PC-3 (cell line): Measurements from ENCODE around the gene UBA1. TPM values are rescaled to one million over a fixed set of nuclear protein-coding genes. Genes with fewer than 3 reads are reported as not detected.
A peak's percentile ranks its signal among the peaks of the same experiment; 100 is the strongest.

Experiments used
- ATAC-seq: fragments of 200-7000 bp; cut with Tn5 transposase; 2 replicates; pipeline ENCODE4 v1.9.1; 2020; ENCODE audit warnings: mild to moderate bottlenecking, moderate library complexity
- BruUV-seq: library from RNA; stranded (reverse); fragments of 400-500 nt; replicated peaks from 2 replicates; lab custom pipeline; 2021; lab: Mats Ljungman, UMichigan
- CTCF ChIA-PET: fragments of 300-600 bp; sonication (Branson Sonifier 250); formaldehyde crosslinking; loops from one replicate; lab custom pipeline; 2022; ENCODE audit warnings: antibody characterized with exemption; lab: Charles Lee
- POLR2A ChIA-PET: fragments of 300-600 bp; sonication (Branson Sonifier 250); formaldehyde crosslinking; loops from one replicate; lab custom pipeline; 2022; ENCODE audit warnings: antibody characterized with exemption; ENCODE audit not compliant: unreplicated experiment; lab: Charles Lee
- DNase-seq: peaks from one replicate; pipeline ENCODE4 v3.0.0-alpha.2; 2015
- H2AFZ ChIP-seq: fragments of 300-600 bp; sonication (generic); 2 replicates; pipeline ENCODE4 v1.6.0; 2016; ENCODE audit warnings: antibody characterized with exemption, low read length
- H3F3A ChIP-seq: fragments of 300-600 bp; sonication (generic); one replicate; pipeline ENCODE4 v1.6.0; 2017; ENCODE audit warnings: antibody characterized with exemption, low read length, control low read depth, mild to moderate bottlenecking; ENCODE audit not compliant: unreplicated experiment
- H3K27ac ChIP-seq: fragments of 300-600 bp; sonication (generic); 2 replicates; pipeline ENCODE4 v1.5.1; 2016; ENCODE audit warnings: mild to moderate bottlenecking, low read length
- H3K27me3 ChIP-seq: fragments of 300-600 bp; sonication (generic); 2 replicates; pipeline ENCODE4 v1.6.1; 2016; ENCODE audit warnings: low read length, mixed read lengths
- H3K36me3 ChIP-seq: fragments of 300-600 bp; sonication (generic); 2 replicates; pipeline ENCODE4 v1.6.1; 2016; ENCODE audit warnings: low read depth, mixed run types, low read length, mixed read lengths
- H3K4me1 ChIP-seq: fragments of 300-600 bp; sonication (generic); 2 replicates; pipeline ENCODE4 v1.5.1; 2016; ENCODE audit warnings: low read length; ENCODE audit not compliant: insufficient read depth
- H3K4me2 ChIP-seq: fragments of 300-600 bp; sonication (generic); 2 replicates; pipeline ENCODE4 v1.6.0; 2016; ENCODE audit warnings: low read length
- H3K4me3 ChIP-seq: fragments of 300-600 bp; sonication (generic); 2 replicates; pipeline ENCODE4 v1.5.1; 2016; ENCODE audit warnings: mild to moderate bottlenecking, low read length, mixed read lengths
- H3K79me2 ChIP-seq: fragments of 300-600 bp; sonication (generic); 2 replicates; pipeline ENCODE4 v1.6.1; 2017; ENCODE audit warnings: low read length, mixed read lengths
- H3K9ac ChIP-seq: fragments of 300-600 bp; sonication (generic); 2 replicates; pipeline ENCODE4 v1.6.0; 2016; ENCODE audit warnings: mild to moderate bottlenecking, low read length
- H3K9me2 ChIP-seq: fragments of 300-600 bp; sonication (generic); replicated peaks from 2 replicates; pipeline ENCODE4 v1.6.1; 2016; ENCODE audit warnings: mixed run types, low read length, mixed read lengths
- H3K9me3 ChIP-seq: fragments of 300-600 bp; sonication (generic); 2 replicates; pipeline ENCODE4 v1.6.1; 2016; ENCODE audit warnings: low read length, mixed read lengths
- H4K20me1 ChIP-seq: fragments of 300-600 bp; sonication (generic); 2 replicates; pipeline ENCODE4 v1.6.1; 2016; ENCODE audit warnings: low read length, mixed read lengths
- EZH2 ChIP-seq: fragments of 300-600 bp; sonication (generic); IDR thresholded peaks from one replicate; pipeline ENCODE4 v1.6.1; 2017; ENCODE audit warnings: antibody characterized with exemption, mild to moderate bottlenecking, low read length; ENCODE audit not compliant: unreplicated experiment
- EZH2phosphoT487 ChIP-seq: fragments of 300-600 bp; sonication (generic); IDR thresholded peaks from 2 replicates; pipeline ENCODE4 v1.6.1; 2018; ENCODE audit warnings: mild to moderate bottlenecking, antibody characterized with exemption, low read length, borderline replicate concordance
- intact Hi-C: fragments of 100-400 bp; cut with micrococcal nuclease; formaldehyde crosslinking; loops from 2 replicates; pipeline ENCODE4 v1.9.0; 2023
- total RNA-seq: library from RNA; depleted of rRNA; stranded (reverse); fragments of >200 nt; gene quantifications from 2 replicates; pipeline ENCODE4 v1.2.3, GENCODE V29; 2014
- TF ChIP-seq, protein P1 (sequence below): fragments of 300-600 bp; sonication (generic); conservative IDR thresholded peaks from 2 replicates; pipeline ENCODE4 v1.5.1; 2017; ENCODE audit warnings: antibody characterized with exemption, low read depth, mild to moderate bottlenecking, low read length

The UBA1 gene
- total RNA-seq, 1 experiment from 2014 or later: 282 TPM

DNA sequence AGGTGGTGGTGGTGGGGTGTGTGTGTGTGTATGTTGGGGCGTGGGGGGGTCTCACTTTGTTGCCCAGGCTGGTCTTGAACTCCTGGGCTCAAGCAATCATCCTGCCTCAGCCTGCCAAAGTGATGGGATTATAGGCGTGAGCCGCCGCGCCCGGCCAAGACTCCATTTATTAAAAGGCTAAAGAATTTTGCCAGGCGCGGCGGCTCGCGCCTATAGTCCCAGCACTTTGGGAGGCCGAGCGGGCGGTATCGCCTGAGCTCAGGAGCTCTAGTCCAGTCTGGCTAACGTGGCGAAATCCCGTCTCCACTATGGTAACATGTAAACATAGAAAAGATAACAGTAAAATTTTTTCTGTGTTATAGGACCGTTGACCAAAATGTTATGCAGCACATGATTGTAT, 3.7 kb upstream of the UBA1 start:
- ChIA-PET POLR2A (interaction anchor here (1.8 kb wide), 1 partner anchor 45 kb away, joined by 5 read pairs; the partner anchor contains the start of genes NDUFB11 and RBM10), CTCF (no interaction called here)
- Histone ChIP-seq H3K27me3 (no peaks in the 10 kb centered on the region), H3K9me3 (no peaks in the 10 kb centered on the region), H3K36me3 (peaks cover 11% of the 10 kb centered on the region), H3K4me1 (peaks cover 16% of the 10 kb centered on the region), H3K9me2 (no peaks in the 10 kb centered on the region), H2AFZ (peak overlapping the region; percentile 92; the same call in 1 of the 2 replicates), H3K4me3 (no peak overlapping the region), H3K9ac (no peak overlapping the region), H3K27ac (no peak overlapping the region), H3K4me2 (peak overlapping the region; percentile 100; the same call in 1 of the 2 replicates), H4K20me1 (no peaks in the 10 kb centered on the region), H3F3A (no peaks in the 10 kb centered on the region), H3K79me2 (peaks cover 35% of the 10 kb centered on the region)
- intact Hi-C loops: loop anchor here (5.0 to 10.0 kb wide), 4 partner anchors 172 to 465 kb away; partner anchors contain the start of genes ELK1, UXT and ZNF41
- TF ChIP-seq EZH2 (no peak), EZH2phosphoT487 (no peak)
- TF ChIP-seq, protein P1, sequence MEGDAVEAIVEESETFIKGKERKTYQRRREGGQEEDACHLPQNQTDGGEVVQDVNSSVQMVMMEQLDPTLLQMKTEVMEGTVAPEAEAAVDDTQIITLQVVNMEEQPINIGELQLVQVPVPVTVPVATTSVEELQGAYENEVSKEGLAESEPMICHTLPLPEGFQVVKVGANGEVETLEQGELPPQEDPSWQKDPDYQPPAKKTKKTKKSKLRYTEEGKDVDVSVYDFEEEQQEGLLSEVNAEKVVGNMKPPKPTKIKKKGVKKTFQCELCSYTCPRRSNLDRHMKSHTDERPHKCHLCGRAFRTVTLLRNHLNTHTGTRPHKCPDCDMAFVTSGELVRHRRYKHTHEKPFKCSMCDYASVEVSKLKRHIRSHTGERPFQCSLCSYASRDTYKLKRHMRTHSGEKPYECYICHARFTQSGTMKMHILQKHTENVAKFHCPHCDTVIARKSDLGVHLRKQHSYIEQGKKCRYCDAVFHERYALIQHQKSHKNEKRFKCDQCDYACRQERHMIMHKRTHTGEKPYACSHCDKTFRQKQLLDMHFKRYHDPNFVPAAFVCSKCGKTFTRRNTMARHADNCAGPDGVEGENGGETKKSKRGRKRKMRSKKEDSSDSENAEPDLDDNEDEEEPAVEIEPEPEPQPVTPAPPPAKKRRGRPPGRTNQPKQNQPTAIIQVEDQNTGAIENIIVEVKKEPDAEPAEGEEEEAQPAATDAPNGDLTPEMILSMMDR: no peak
- DNase-seq (no peak), ATAC-seq (no peak)
- no TSS peak for BruUV-seq

DNA sequence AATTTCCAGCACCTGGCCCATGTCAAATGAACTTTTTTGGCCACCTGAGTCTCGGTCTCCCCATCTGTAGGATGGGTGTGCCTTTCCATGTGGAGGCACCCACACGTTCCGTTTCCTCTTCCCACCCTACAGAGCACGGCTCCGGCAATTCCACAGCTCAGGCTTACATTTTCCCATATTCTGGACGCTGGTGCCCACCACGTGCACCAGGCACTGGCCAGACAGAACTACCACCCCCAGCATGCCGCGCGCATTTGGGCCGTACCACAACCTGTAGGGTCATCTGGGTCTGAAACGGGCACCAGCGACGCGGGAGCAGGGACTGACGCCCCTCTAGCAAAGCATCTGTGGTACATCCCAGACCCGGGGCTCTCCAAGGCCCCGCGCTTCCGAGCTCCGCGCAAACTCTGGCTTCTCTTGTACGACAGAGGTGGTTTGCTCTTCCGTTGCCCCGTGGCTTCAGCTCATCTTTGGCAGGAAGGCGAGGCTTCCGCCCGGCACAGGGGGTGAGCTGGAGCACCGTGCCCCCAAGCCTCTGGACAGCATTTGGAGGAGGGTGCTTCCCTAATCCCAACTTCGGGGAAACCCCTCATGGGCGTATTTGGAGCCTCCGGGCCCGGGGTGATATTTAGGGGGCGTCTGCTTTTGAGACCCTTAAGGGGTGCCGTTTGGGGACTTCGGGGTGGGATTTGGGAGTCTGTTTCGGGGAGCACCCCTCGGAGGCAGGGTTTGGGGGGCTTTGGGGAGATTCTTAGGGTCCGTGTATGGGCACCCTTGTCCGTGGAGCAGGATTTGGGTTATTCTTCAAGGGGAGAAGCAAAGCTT, 3.0 kb upstream of the UBA1 start:
- peak overlapping the region; percentile 100 for H3K4me2 ChIP-seq
- BruUV-seq: no TSS peak
- ChIA-PET CTCF (interaction anchor here (0.6 to 0.9 kb wide), 3 partner anchors 10 to 194 kb away, joined by 3 to 4 read pairs (median 3); partner anchors contain the start of genes NDUFB11 and RBM10), POLR2A (interaction anchor here (0.6 to 1.8 kb wide), 4 partner anchors 10 to 217 kb away, joined by 3 to 5 read pairs (median 4); partner anchors contain the start of genes NDUFB11 and RBM10)
- no peaks in the 10 kb centered on the region for H3K9me3 ChIP-seq
- H3K36me3 ChIP-seq: peaks cover 9% of the 10 kb centered on the region
- TF ChIP-seq EZH2 (no peak), EZH2phosphoT487 (no peak)
- TF ChIP-seq, protein P1: no peak
- no peaks in the 10 kb centered on the region for H3K27me3 ChIP-seq
- H4K20me1 ChIP-seq: peaks cover 3% of the 10 kb centered on the region; the same call in 1 of the 2 replicates
- peak overlapping the region; percentile 90 for H3K9ac ChIP-seq
- peak; percentile 79 for ATAC-seq
- H3K9me2 ChIP-seq: no peaks in the 10 kb centered on the region
- peak; percentile 92 for DNase-seq
- H3K4me3 ChIP-seq: peak overlapping the region; percentile 93
- H3K4me1 ChIP-seq: peaks cover 22% of the 10 kb centered on the region
- peaks cover 43% of the 10 kb centered on the region for H3K79me2 ChIP-seq
- H3K27ac ChIP-seq: peak overlapping the region; percentile 47
- intact Hi-C loops: loop anchor here (5.0 to 10.0 kb wide), 4 partner anchors 172 to 464 kb away; partner anchors contain the start of genes ELK1, UXT and ZNF41
- H2AFZ ChIP-seq: peak overlapping the region; percentile 92
- no peaks in the 10 kb centered on the region for H3F3A ChIP-seq
